ENCODE data around the gene LRRC59.

GRCh38 chr17:50381260-50381815 is 16.0 kb downstream of the LRRC59 start:
- TF ChIP-seq POLR2AphosphoS5 (IDR thresholded peaks at IDR 0.05; ENCODE audit: low read depth), result no peak
- no peak for TF ChIP-seq CTCF (IDR thresholded peaks at IDR 0.05; ENCODE audit: insufficient read depth, low read length)

Measured in HL-60 (cell line).